ENCODE data around the gene OR12D1.

Gene OR12D1

DNA sequence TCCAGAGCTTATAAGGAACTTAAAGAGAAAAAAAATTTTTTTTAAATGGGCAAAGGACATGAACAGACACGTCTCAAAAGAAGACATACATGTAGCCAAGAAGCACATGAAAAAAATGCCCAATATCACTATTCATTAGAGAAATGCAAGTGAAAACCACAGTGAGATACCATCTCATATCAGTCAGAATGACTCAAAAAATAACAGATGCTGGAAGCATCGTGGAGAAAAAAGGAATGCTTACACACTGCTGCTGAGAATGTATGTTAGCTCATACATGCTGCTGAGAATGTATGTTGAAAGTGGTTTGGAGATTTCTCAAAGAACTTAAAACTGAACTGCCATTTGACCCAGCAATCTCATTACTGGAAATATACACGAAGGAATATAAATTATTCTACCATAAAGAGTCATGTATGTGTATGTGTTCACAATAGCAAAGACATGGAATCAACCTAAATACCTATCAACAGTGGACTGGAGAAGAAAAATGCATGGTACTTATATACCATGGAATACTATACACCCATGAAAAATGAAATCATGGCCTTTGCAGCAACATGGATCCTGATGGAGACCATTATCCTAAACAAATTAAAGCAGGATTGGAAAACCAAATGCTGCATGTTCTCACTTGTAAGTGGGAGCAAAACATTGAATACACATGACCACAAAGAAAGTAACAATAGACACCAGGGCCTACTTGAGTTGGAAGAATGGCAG, 36.9 kb downstream of the OR12D1 start:
- Histone ChIP-seq H3K27ac (no peak overlapping the region), H3K9me3 (no peaks in the 10 kb centered on the region), H3K36me3 (no peaks in the 10 kb centered on the region), H3K4me1 (no peaks in the 10 kb centered on the region), H3K4me3 (no peak overlapping the region), H3K27me3 (no peaks in the 10 kb centered on the region)
- TF ChIP-seq, protein P1, sequence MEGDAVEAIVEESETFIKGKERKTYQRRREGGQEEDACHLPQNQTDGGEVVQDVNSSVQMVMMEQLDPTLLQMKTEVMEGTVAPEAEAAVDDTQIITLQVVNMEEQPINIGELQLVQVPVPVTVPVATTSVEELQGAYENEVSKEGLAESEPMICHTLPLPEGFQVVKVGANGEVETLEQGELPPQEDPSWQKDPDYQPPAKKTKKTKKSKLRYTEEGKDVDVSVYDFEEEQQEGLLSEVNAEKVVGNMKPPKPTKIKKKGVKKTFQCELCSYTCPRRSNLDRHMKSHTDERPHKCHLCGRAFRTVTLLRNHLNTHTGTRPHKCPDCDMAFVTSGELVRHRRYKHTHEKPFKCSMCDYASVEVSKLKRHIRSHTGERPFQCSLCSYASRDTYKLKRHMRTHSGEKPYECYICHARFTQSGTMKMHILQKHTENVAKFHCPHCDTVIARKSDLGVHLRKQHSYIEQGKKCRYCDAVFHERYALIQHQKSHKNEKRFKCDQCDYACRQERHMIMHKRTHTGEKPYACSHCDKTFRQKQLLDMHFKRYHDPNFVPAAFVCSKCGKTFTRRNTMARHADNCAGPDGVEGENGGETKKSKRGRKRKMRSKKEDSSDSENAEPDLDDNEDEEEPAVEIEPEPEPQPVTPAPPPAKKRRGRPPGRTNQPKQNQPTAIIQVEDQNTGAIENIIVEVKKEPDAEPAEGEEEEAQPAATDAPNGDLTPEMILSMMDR (IDR thresholded peaks at IDR 0.05): no peak
- DNase-seq: no peak
- intact Hi-C loops (cut with DNase I; ENCODE audit: low total_unique reads): no loop called here

DNA sequence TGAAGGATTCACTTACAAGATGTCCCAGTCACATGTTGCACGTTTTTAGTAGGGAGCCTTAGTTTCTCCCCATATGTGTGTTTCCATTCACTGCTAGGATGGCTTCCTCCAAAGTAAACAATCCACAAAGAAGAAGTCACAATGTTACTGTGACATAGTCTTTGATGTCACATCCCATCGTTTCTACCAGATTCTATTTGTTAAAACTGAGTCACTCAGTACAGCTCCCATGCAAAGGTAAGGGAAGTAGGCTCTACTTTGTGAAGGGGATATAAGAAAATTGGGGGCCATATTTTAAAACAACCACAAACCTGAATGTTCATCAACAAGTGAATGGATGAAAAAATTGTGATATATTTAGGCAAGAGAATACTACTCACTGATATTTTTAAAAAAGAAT, 42.2 kb downstream of the OR12D1 start, which contains the start of the genes OR11A1 and OR2H1:
OR11A1 (minus strand) TSS at position 101 of the 400 bp plus-strand sequence. CDS start 29,430 bp downstream, outside the sequence.
OR2H1 (plus strand) TSS at position 185 of the 400 bp plus-strand sequence. CDS start 4,615 bp downstream, outside the sequence.
- intact Hi-C loops (cut with DNase I; ENCODE audit: low total_unique reads): no loop called here
- Histone ChIP-seq H3K27me3 (no peaks in the 10 kb centered on the region), H3K9me3 (no peaks in the 10 kb centered on the region), H3K27ac (no peak within 1 kb of the TSS), H3K36me3 (no peaks in the 10 kb centered on the region), H3K4me3 (no peak within 1 kb of the TSS), H3K4me1 (no peaks in the 10 kb centered on the region)
- no peak for DNase-seq
- TF ChIP-seq, protein P1 (IDR thresholded peaks at IDR 0.05): no peak

DNA sequence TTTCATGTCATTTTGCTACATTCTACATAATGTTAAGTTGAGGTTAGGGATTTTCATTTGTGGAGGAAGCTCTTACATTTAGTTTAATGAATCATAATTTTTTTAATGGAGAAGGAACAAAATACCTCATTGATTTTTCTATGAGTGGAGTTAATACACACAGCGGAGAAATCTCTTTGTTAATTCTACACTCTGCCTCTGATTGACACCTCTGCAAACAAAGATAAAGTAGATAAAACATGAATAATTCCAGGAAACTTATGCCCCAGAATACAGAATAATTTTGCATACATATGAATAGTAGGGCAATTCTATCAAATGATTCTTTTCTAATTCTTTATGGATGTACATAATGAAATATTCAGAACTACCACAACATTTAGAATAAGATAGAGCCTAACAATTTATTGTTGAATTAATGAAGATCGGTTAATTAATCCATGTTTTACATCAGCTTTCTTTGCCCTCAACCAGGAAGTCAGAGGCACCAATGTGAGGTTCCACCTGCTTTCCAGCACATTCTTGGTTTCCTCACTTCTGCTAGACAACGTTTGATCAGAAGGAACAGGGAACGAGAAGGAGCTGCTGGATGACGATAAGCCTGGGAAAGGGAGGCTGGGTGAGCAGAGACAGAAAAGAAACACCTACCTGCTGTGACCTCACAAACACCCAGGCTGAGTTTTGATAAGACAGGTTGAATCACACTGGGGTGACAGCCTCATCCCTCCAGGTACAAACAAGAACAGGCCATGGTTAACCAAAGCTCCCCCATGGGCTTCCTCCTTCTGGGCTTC, 46.5 kb downstream of the OR12D1 start:
- intact Hi-C loops (cut with DNase I; ENCODE audit: low total_unique reads): no loop called here
- TF ChIP-seq, protein P1 (IDR thresholded peaks at IDR 0.05): no peak
- H3K27ac ChIP-seq: no peak overlapping the region

DNA sequence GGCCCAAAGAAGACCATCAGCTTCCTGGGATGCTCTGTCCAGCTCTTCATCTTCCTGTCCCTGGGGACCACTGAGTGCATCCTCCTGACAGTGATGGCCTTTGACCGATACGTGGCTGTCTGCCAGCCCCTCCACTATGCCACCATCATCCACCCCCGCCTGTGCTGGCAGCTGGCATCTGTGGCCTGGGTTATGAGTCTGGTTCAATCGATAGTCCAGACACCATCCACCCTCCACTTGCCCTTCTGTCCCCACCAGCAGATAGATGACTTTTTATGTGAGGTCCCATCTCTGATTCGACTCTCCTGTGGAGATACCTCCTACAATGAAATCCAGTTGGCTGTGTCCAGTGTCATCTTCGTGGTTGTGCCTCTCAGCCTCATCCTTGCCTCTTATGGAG, 47.3 kb downstream of the OR12D1 start:
- no peak overlapping the region for H3K27ac ChIP-seq
- H3K27me3 ChIP-seq: no peaks in the 10 kb centered on the region

More for the DNA sequence above, 46.5 kb downstream of the OR12D1 start:
- Histone ChIP-seq H3K4me1 (no peaks in the 10 kb centered on the region), H3K27me3 (no peaks in the 10 kb centered on the region), H3K9me3 (no peaks in the 10 kb centered on the region), H3K4me3 (no peak overlapping the region), H3K36me3 (no peaks in the 10 kb centered on the region)
- DNase-seq: no peak

DNA sequence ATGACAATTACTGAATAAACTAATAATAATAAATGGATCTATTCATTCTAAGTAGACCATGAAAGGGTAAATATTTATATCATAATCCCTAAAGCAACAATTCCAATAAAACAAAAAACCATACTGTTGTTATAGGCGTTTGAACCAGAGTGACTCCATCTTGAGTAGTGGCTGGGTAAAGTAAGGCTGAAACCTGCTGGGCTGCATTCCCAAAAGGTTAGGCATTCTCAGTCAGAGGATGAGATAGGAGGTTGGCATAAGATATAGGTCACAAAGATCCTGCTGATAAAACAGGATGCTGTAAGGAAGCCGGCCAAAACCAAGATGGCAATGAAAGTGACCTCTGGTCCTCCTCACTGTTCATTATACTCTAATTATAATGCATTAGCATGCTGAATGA, 50.6 kb downstream of the OR12D1 start:
- no peak for DNase-seq
- TF ChIP-seq, protein P1 (IDR thresholded peaks at IDR 0.05): no peak
- Histone ChIP-seq H3K27me3 (no peaks in the 10 kb centered on the region), H3K36me3 (no peaks in the 10 kb centered on the region), H3K4me3 (no peak overlapping the region), H3K4me1 (no peaks in the 10 kb centered on the region), H3K27ac (no peak overlapping the region), H3K9me3 (no peaks in the 10 kb centered on the region)
- intact Hi-C loops (cut with DNase I; ENCODE audit: low total_unique reads): no loop called here

More for the DNA sequence above, 47.3 kb downstream of the OR12D1 start:
- TF ChIP-seq, protein P1 (IDR thresholded peaks at IDR 0.05): no peak
- no peak for DNase-seq
- Histone ChIP-seq H3K4me3 (no peak overlapping the region), H3K36me3 (no peaks in the 10 kb centered on the region), H3K9me3 (no peaks in the 10 kb centered on the region), H3K4me1 (no peaks in the 10 kb centered on the region)
- intact Hi-C loops (cut with DNase I; ENCODE audit: low total_unique reads): no loop called here

Measured in tibial artery (tissue), 4 donors.